ENCODE data around the gene TRIM3. TPM values are rescaled to one million over a fixed set of nuclear protein-coding genes. Genes with fewer than 3 reads are reported as not detected.

TRIM3 gene
- total RNA-seq, 2 donors from 2014 or later, result 6.1 to 7.7 TPM

DNA sequence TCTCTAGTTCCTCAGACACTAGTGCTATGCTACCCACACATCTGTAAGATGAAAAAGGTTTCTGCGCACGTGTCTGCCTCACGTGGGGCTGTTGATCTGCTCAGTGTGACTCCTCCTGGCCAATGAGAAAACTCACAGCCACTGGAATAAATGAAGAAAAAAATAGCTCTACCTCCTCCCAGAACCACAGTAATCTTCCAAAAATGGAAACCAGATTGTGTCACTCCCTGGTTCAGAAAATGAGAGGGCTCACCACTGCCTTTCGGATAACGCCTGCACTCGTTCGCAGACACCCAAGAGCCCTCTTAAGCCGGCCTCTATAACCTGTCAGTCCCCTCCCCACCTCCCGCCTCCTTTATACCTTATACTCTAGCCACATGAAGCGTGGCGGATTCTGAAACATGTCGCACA lies 59.9 kb downstream of the TRIM3 start:
- H3K27ac Mint-ChIP-seq, result peak overlapping the region in 1 of 2 donors; percentile 28
- H3K4me1 Mint-ChIP-seq (ENCODE audit: low read depth in 2 of 2), result peaks cover 0 to 8% of the 10 kb centered on the region in 2 donors
- no peak for ATAC-seq
- H3K9me3 Mint-ChIP-seq, result no peaks in the 10 kb centered on the region
- H3K36me3 Mint-ChIP-seq, result no peaks in the 10 kb centered on the region
- no peaks in the 10 kb centered on the region for H3K27me3 Mint-ChIP-seq
- DNase-seq (ENCODE audit: low spot score), result no peak
- H3K4me3 Mint-ChIP-seq, result no peak overlapping the region

DNA sequence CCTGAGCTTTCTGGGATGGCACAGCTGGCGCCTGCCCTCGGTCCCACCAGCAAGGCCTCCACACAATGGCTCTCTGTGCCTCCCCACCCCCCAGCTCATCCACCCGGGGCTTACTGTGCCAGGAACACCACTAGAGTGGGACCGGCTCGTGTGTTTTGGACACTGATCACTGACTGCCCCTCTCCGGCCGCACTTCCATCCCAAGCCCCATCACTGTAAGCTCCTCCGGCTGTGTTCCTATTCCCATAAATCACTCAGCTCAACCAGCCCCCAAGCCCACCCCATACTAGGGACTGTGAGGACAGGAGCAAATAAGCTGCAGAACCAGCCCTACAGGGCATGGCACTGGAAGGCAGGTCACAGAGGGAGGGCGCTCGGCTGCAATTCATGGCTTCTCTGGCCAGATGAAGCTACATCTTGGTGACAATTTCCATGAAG lies 62.1 kb downstream of the TRIM3 start:
- ATAC-seq, result no peak
- Mint-ChIP-seq H3K4me3 (no peak overlapping the region), H3K9me3 (no peaks in the 10 kb centered on the region)

DNA sequence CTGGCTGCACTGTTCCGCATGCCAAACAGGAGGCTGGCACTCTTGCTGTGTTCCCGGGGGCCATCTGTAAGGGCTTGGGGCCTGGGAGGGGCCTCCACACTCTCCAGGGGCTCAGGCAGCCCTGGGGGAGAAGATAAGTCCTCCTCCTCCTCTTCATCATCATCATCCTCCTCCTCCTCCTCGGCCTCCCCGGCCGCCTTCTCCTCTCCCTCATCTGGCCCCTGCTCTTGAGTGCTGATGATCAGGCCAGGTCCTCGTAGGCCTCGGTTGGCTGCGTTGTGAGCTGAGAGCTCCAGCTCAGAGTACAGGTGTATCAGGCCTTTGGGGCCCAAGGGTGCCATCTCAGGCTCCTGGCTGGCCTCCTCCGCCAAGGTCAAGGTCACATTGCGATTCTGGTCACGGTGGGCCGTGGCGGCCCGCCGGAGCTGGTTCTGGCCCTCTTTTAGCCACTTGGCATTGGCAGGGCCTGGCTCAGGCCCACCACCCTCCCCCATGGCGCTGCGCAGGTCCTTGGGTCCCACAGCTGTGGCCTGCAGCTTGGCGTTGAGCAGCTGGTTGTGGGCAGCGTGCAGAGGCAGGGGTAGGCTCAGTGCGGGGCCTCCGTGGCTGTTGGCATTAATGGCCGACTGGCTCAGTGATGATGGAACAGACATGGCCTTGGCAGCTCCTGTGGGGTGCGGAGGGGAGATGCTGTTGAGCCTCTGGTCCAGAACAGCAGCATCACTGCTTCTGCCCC lies 62.9 kb downstream of the TRIM3 start:
- H3K27me3 Mint-ChIP-seq, result no peaks in the 10 kb centered on the region
- no peaks in the 10 kb centered on the region for H3K36me3 Mint-ChIP-seq
- ATAC-seq (no peak), DNase-seq (ENCODE audit: low spot score) (no peak)
- no peak overlapping the region for H3K4me3 Mint-ChIP-seq
- H3K9me3 Mint-ChIP-seq, result no peaks in the 10 kb centered on the region
- no peak overlapping the region for H3K27ac Mint-ChIP-seq
- H3K4me1 Mint-ChIP-seq (ENCODE audit: low read depth in 2 of 2), result peaks cover 14 to 19% of the 10 kb centered on the region in 2 donors

More for the DNA sequence above, 62.1 kb downstream of the TRIM3 start:
- DNase-seq (ENCODE audit: low spot score), result no peak
- Mint-ChIP-seq H3K36me3 (no peaks in the 10 kb centered on the region), H3K4me1 (ENCODE audit: low read depth in 2 of 2) (peaks cover 8 to 13% of the 10 kb centered on the region in 2 donors), H3K27ac (no peak overlapping the region), H3K27me3 (no peaks in the 10 kb centered on the region)

DNA sequence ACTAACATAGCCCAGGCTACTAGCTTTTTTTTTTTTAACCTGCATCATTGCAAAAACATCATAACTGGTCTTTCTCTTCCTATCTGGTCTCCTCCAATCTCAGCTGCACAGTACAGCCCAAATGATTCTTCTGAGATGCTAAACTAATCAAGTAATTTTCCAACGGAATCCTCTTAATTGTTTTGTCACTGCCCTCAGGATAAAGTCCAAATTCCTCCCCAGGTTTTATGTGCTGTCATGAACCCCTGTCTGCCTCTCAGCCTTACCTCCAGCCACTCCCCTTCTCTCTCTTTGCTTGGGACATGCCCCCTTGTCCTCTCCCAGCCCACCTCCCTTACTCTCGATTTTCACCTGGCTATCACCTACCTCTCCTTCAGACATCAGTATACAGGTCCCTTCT lies 67.4 kb downstream of the TRIM3 start:
- Mint-ChIP-seq H3K4me1 (ENCODE audit: low read depth in 2 of 2) (peaks cover 38 to 42% of the 10 kb centered on the region in 2 donors), H3K27me3 (no peaks in the 10 kb centered on the region), H3K27ac (no peak overlapping the region), H3K36me3 (no peaks in the 10 kb centered on the region), H3K4me3 (no peak overlapping the region), H3K9me3 (no peaks in the 10 kb centered on the region)
- DNase-seq (ENCODE audit: low spot score), result no peak
- no peak for ATAC-seq

DNA sequence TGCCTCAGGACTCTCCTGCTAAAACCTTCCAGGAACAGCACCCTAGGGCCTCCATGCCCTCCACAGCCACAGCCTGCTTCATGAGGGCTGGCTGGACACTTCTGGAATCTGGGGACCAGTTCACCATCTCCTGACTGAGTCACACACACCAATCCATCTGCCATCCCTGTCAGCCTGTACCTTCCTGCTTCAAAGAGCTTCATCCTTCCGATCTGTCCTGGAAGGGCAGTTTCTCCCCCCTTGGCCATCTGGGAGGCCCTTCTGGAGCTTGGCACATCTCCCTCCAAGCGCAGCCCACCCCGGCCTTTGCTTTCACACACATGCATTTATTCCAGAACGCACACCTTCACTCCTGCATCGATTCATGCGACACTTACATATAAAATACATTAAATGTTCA lies 67.9 kb downstream of the TRIM3 start:
- no peak overlapping the region for H3K27ac Mint-ChIP-seq
- DNase-seq (ENCODE audit: low spot score) (no peak), ATAC-seq (no peak)

DNA sequence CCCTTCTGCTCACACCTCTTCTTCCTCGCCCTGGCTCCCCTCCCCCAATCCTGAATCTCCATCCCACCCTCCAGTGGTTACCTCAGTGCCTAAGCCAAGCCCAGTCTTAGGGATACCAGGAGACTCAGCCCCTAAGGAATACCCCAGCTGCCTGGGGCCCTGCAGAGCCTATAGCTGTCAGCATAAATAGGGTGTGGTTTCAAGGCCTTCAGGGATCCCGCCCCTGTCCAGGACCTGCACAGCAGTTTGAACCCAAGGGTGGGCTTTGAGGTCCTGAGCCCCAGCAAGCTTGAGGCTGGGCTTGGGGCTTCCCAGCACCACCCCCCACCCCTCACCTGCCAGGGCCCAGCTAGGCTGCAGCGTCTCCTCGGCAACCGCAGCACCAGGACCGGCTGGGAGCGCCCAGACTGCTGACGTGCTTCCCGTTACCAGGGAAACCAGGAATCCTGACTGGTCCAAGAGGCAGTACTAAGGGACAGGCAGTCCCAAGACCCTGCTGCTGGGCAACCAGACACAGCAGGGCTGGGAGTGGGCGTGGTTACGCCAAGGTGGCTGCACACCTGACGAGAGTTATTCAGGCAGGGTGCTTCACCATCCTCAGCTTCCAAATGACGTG lies 68.6 kb downstream of the TRIM3 start:
- Mint-ChIP-seq H3K27me3 (no peaks in the 10 kb centered on the region), H3K27ac (no peak overlapping the region), H3K36me3 (no peaks in the 10 kb centered on the region), H3K4me3 (no peak overlapping the region), H3K4me1 (ENCODE audit: low read depth in 2 of 2) (peaks cover 44 to 51% of the 10 kb centered on the region in 2 donors), H3K9me3 (no peaks in the 10 kb centered on the region)
- no peak for ATAC-seq
- no peak for DNase-seq (ENCODE audit: low spot score)

More for the DNA sequence above, 67.9 kb downstream of the TRIM3 start:
- Mint-ChIP-seq H3K4me3 (no peak overlapping the region), H3K27me3 (no peaks in the 10 kb centered on the region), H3K9me3 (no peaks in the 10 kb centered on the region), H3K36me3 (no peaks in the 10 kb centered on the region), H3K4me1 (ENCODE audit: low read depth in 2 of 2) (peaks cover 41 to 47% of the 10 kb centered on the region in 2 donors)

DNA sequence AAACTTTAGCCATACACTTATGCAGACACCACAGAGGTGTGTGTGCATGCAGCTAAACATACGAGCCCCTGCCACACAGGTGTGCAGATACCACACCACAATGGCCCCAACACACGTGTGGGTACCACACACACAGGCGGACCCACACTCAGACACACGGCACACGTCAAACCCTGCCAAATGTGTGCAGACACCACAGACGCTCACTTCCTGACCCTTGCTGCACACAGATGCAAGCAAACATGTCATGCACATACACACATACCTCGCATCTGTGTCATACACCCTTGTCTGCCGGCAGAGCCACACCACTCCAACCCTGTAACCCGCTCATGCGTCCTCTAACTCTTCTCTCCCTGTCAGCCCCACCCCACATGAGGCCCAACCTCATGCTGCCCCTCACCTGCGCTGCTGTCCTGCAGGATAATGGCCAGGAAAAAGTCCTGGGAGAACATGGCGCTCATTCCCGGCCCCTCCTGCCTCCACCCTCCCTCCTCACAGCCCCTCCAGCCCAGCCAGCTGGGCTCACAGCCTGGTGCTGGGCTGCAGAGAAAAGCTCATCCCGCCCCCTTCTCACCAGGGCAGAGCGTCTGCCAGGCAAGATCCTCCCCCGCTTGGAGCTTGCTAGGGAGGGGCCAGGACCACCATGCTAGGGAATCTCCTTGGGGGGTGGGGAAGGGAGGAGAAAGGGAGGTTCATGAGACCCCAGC lies 69.2 kb downstream of the TRIM3 start:
- H3K27me3 Mint-ChIP-seq, result no peaks in the 10 kb centered on the region
- H3K27ac Mint-ChIP-seq, result peak overlapping the region in 1 of 2 donors; percentile 77
- peaks cover 44 to 51% of the 10 kb centered on the region in 2 donors for H3K4me1 Mint-ChIP-seq (ENCODE audit: low read depth in 2 of 2)
- DNase-seq (ENCODE audit: low spot score), result no peak
- peak overlapping the region; percentile 14 for H3K4me3 Mint-ChIP-seq
- no peaks in the 10 kb centered on the region for H3K9me3 Mint-ChIP-seq
- ATAC-seq, result no peak
- H3K36me3 Mint-ChIP-seq, result no peaks in the 10 kb centered on the region

DNA sequence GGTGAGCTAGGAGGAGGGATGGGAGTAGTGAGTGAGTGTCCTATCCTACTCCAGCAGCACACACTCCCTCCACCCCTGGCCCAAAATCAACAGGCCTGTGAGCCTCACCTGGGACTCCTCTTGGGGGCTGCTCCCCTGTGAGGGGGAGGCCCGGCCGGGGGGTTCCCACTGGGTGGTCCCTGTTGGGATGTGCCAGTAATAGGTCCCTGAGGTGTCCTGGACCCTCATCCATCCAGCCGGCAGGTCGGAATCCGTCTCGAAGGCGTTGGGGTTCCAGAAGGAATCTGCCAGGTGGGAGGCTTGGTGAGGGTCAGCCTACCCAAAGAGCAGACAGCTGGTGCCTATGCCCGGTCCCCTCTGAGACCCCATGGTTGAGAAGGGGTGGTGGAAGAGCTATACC lies 70.2 kb downstream of the TRIM3 start:
- DNase-seq (ENCODE audit: low spot score), result no peak
- H3K27ac Mint-ChIP-seq, result peak overlapping the region in 1 of 2 donors; percentile 90
- H3K9me3 Mint-ChIP-seq, result no peaks in the 10 kb centered on the region
- no peaks in the 10 kb centered on the region for H3K36me3 Mint-ChIP-seq
- H3K4me1 Mint-ChIP-seq (ENCODE audit: low read depth in 2 of 2), result peaks cover 44 to 51% of the 10 kb centered on the region in 2 donors
- H3K27me3 Mint-ChIP-seq, result no peaks in the 10 kb centered on the region
- peak overlapping the region; percentile 80 for H3K4me3 Mint-ChIP-seq
- ATAC-seq, result no peak

DNA sequence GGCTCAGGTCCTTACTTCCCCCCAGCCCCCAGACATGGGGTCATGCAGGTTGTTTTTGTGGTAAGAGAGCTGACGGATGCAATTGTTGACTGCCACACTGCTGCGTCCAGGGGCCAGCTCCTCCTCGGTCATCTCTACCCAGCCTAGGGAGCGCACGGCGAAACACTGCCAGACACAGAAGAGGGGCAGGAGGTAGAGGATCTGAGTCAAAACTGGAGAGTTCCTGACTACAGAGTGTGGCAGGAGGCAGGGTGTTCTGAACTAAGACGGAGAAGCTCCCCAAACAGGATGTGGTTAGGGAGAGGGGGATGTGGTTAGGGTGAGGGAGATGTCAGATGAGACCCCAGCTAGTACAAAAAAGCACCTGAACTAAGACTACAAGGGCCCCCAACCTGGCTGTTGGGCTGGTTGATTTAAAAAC lies 71.2 kb downstream of the TRIM3 start:
- ATAC-seq, result peak; percentile 88 to 95

DNA sequence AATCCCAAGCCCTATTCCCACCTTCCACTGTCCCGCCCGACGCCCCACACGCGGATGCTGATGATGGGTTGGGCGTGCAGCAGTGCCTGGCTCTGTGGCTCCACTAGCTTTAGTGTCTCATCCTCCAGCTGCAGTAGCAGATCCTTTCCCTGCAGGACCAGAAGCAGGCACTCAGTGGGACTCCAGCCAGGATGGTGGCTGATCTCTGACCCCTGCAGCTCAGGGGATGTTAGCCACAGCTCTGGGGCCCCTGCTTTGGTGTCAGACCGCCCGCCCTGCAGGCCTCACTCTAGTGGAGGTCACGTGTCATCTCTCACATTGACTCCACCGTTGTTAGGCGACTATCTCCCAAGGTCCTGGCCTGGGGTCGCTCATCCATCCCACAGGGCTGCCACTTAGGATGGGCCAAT lies 71.7 kb downstream of the TRIM3 start:
- DNase-seq (ENCODE audit: low spot score), result no peak
- peak; percentile 55 to 75 for ATAC-seq
- Mint-ChIP-seq H3K36me3 (no peaks in the 10 kb centered on the region), H3K9me3 (no peaks in the 10 kb centered on the region), H3K27ac (peak overlapping the region; percentile 83 to 90), H3K4me1 (ENCODE audit: low read depth in 2 of 2) (peaks cover 41 to 46% of the 10 kb centered on the region in 2 donors), H3K4me3 (peak overlapping the region; percentile 80), H3K27me3 (no peaks in the 10 kb centered on the region)

More for the DNA sequence above, 71.2 kb downstream of the TRIM3 start:
- Mint-ChIP-seq H3K4me1 (ENCODE audit: low read depth in 2 of 2) (peaks cover 41 to 46% of the 10 kb centered on the region in 2 donors), H3K36me3 (no peaks in the 10 kb centered on the region), H3K27me3 (no peaks in the 10 kb centered on the region), H3K4me3 (peak overlapping the region; percentile 80), H3K9me3 (no peaks in the 10 kb centered on the region), H3K27ac (peak overlapping the region; percentile 83 to 90)
- DNase-seq (ENCODE audit: low spot score), result peak; percentile 73

DNA sequence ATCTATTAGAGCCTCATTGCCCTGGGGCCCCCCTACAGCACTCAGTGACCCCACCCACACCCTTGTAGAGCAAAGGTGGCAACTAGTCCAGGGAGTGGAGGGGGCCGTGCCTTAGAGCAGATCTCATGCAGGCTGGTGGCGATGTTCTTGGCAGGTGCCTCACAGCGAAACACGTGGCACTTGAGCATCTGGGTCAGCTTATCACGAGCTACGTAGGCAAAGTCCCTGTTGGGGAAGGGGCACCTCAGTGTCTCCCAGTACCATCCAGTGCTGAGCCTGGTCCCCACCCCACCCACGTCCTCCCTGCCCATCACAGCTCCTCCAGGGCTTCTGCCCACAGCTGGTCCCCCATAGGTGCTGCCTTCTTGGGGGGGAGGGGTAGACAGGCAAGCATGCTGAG lies 72.3 kb downstream of the TRIM3 start:
- H3K4me1 Mint-ChIP-seq (ENCODE audit: low read depth in 2 of 2), result peaks cover 38 to 43% of the 10 kb centered on the region in 2 donors
- no peak for DNase-seq (ENCODE audit: low spot score)
- no peaks in the 10 kb centered on the region for H3K27me3 Mint-ChIP-seq
- peak overlapping the region; percentile 23 for H3K4me3 Mint-ChIP-seq
- no peaks in the 10 kb centered on the region for H3K36me3 Mint-ChIP-seq
- no peak for ATAC-seq
- no peak overlapping the region for H3K27ac Mint-ChIP-seq
- H3K9me3 Mint-ChIP-seq, result no peaks in the 10 kb centered on the region

DNA sequence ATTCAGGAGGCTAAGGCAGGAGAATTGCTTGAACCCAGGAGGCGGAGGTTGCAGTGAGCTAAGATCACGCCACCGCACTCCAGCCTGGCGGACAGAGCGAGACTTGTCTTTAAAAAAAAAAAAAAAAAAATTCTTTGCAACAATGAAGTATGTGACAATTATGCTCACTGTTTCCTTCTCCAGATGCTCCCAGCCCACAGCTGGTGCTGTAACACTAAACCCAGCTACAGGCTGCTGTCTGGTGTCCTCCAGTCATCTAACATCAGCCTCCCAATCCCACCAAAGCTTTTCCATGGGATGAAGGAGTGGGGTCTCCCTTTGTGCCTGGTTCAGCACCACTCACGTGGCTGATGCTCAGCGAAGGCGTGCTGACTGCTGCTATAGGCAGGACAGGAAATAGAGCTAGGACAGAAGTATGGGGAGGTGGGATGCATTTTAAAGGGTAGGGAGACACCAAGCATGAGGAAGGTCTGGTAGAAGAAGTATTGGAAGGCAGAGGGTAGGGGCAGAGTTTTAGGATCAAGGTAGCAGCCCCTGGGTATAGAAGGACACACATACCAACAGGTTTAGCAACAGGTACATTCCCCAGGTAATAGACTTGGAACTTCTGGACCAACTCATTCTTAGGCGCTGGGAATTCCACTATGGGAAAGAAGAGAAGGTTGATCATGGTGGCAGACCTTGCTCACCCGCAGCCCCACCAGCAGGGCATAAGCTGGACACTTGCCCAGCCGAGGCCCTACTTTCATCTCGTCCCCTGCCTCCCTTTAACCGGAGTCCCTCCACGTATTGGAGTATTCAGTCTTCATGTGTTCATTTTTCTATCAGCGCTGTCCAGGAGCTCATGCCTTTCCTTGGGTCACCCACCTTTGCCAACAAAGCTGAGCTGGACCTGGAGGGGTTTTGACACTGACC lies 73.1 kb downstream of the TRIM3 start:
- Mint-ChIP-seq H3K4me1 (ENCODE audit: low read depth in 2 of 2) (peaks cover 36 to 42% of the 10 kb centered on the region in 2 donors), H3K27me3 (no peaks in the 10 kb centered on the region), H3K27ac (no peak overlapping the region), H3K36me3 (no peaks in the 10 kb centered on the region), H3K4me3 (peak overlapping the region; percentile 49), H3K9me3 (no peaks in the 10 kb centered on the region)
- ATAC-seq (no peak), DNase-seq (ENCODE audit: low spot score) (no peak)

All from natural killer cell treated with Interleukin-12 subunit alpha and Interleukin-12 subunit beta and Interleukin-15 and Interleukin-18, amount 100 ng/mL, for 72 hours (primary cell).